ENCODE measurements around the gene OR4D1.
A peak's percentile ranks its signal among the peaks of the same experiment; 100 is the strongest.

Gene OR4D1

DNA sequence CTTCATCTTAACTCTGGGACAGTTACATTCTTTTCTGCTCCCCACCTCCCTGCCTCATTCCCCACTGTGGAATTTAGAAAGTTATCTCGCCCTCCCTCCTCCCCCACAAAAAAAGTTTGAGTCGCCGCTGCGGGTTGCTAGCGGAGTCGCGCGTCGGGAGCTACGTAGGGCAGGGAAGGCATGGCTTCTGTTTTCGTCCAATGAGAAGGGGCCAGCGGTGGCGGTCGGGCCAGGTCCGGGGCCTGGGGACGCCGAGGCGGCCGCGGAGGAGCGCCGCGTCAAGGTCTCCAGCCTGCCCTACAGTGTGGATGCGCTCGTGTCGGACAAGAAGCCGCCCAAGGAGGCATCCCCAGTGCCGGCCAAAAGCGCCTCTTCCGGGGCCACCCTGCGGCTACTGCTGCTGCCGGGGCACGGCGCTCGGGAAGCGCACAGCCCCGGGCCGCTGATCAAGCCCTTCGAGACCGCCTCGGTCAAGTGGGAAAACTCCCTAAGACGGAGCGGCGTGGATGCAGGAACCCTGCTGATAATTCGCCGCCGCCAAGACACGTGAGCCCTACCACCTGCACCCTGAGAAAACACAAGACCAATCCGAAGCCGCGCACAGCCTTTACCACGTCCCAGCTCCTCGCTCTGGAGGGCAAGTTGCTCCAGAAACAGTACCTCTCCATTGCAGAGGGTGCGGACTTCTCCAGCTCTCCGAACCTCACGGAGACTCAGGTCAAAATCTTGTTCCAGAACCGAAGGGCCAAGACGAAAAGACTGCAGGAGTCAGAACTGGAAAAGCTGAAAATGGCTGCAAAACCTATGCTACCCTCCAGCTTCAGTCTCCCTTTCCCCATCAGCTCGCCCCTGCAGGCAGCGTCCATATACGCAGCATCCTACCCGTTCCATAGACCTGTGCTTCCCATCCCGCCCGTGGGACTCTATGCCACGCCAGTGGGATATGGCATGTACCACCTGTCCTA is 8.9 kb downstream of the OR4D1 start:
- DNase-seq = peak; percentile 21

DNA sequence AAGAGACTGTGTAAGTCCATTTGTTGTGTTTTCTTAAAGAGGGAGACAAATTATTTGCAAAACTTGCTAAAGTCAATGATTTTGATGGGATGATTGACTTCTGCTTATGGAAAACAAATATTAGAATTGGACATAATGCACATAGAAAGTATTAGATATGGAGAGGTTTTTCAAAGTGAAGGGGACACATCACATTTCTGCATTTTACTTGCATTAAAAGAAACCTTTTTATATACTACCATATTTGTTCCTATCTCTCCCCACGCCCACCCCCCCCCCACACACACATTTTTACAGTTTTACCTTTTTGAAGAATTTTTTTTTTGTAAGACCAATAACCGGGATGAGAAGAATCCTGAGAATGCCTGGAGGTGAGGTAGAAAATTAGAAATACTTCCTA is 10.0 kb downstream of the OR4D1 start:
- DNase-seq = no peak

DNA sequence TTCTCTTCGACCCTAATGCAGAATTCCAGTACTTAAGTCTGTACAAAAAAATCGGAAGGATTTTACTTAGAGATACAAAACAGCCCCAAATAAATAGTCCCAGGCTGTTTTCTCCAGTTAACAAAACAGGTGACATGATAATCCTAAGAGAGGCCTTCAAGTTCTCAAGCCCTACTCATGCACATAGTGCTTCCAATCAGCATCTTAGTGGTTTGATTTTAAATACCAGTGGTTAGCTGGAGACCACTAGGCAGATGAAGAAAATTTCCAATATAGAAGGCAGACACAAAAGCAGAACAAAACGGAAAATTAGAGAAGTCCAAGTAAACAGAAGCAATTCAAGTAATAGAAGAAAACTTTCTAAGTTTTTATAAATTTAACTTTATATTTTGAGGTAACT is 13.4 kb downstream of the OR4D1 start:
- DNase-seq = no peak

DNA sequence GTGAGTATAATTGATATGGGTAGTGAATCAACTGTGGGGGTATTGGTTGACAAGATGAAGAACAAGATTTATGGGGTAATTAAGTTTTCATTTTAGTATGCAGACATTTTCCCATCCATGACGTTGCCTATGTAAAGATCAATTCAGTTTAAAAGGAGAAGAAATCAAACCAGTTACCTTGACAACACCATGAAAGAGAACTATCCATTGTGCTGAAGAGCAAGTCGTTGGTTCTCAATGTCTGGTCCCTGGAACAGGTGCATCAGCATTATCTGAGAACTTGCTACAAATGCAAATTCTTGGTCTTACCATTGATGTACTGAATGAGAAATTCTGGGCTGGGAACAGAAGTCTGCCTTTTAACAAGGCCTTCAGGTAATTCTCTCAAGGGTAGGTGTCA is 17.8 kb downstream of the OR4D1 start:
- peak; percentile 27 for DNase-seq

DNA sequence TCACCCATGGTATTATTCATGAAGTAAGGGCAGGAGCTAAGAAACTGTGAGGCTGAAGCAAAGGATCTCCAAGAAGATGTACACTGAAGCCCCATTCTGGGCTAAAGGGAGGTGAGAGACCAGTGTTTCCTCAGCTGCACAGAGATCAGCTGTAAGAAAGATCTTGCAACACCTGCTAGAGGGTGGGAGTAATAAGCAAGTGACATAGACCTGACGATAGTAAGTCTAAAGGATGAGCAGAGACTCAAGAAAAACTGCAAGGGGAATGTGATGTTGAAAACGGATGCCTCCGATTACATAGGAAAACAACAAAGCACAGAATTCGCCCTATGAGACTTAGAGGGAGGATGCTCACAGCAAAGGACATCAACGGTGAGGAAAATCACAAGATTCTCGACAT is 18.5 kb downstream of the OR4D1 start, which contains the start of gene OR4D2:
OR4D2 (plus strand) TSS at position 301 of the 400 bp plus-strand sequence. CDS start 2,674 bp downstream, outside the sequence.
- DNase-seq = no peak

DNA sequence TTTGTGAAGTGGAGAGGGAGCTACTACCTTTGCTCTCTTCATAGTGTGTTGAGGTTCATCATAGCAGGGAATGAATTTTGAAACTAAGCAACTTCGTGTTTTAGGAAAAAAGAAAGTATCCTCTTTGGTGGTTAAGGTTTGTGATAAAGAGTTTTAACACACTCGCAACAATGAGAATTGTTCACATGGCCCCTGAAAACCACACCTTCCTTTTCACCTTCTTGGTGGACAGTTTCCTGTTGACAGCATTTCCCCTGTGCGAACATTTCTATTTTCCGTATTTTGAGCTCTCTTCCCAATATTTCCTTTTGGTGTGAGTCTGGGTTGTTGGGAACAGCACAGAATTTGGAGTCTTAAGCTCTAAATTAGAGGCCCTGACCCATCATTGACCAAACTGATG is 22.4 kb downstream of the OR4D1 start:
- no peak for DNase-seq

DNA sequence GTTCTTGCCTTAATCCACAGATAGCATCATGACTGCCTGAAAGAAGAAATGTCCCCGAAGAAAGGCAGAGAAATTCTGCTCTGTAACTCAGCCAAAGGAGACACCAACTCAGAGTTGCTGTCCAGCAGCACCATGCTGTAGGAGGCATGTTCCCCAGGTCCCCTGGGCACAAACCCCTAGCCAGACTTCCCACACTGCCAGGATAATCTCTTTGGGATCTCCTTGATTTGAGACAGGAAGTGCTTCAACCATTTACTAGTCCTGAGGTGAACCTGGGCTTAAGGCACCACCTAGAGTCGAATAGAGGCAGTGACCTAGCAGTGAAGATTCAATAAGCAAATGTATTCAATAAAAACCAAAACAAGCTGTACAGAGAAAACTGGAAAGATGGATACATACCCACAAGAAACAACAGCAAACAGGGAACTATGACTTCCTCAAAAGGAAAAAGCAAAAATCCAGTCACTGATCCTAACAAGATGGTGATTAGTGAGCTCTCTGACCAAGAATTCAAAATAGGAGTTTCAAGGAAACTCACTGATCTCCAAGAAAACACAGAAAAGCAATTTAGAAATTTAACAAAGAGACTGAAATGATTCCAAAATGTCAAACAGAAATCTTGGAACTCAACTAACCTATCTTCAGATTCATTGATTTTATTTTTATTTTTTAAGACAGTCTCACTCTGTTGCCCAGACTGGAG is 24.3 kb downstream of the OR4D1 start:
- peak; percentile 41 for DNase-seq

DNA sequence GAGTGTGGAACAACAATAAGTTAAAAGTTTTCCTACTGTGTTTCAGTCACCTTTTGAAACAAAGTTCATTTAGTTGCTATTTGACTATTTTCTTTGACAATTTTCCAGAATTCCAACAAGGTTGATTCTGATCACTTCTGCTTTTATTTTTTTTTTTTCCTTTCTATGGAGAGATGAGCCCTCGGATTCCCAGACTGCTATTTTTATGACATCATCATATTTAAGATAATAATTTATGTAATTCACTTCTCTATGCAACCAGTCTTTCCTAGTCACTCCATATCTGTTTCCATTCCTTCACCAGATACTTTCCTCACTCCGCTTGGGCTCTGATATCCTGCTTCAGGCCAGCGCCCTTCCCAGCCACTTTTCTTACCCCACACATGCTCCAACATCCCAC is 26.7 kb downstream of the OR4D1 start:
- DNase-seq = no peak

DNA sequence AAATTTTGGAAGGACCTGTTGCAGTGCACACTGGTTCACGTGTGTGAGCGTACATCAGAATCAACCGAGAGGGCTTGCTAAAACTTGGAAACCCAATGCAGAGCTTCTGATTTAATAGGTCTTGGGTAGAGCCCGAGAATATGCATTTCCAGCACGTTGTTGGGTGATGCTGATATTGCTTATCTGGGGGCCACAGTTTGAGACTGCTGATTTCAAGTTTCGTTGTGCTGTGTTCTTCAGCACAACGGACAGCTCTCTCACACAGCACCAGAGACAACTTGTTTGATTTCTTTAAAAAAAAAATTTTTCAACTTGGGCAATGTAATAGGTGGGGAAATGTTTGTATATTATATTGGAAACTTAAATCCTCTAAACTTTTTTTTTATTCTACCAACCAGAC is 28.0 kb downstream of the OR4D1 start:
- DNase-seq = no peak

DNA sequence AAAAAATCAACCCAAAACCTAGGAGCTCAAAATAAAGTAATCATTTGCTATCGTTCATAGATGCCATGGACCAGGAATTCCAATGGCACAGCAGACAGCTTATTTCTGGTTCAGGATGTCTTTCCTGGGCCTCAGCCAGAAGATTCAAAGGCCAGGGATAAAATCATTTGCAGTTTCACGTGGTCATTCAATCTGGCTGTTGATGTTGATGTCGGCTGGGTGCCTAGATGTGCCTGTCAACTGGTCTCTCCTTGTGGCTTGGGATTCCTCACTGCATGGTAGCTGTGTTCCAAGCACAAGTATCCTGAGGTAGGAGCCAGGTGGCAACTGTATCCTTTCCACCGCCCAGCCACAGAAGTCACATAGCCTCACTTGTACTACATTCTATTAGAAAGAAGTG is 33.6 kb downstream of the OR4D1 start:
- no peak for DNase-seq

DNA sequence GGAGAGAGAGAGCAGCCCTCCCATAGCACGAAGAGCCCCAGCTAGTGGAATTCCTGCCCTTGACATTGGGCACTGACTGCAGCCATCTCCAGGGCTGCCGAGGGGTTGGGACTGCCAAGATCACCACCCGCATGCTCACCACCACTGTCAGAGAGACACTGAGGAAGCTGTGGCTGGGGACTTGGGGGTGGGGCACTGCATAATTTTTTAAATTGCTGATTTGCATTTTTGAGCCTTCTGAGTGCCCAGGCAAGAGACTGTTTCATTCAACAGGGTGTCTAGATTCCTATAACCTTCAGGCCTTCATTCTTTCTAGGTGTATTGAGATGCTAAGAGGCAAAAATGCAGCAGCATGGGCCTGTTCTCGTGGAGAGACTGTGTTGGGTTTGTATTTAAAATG is 35.3 kb downstream of the OR4D1 start:
- DNase-seq = no peak

DNA sequence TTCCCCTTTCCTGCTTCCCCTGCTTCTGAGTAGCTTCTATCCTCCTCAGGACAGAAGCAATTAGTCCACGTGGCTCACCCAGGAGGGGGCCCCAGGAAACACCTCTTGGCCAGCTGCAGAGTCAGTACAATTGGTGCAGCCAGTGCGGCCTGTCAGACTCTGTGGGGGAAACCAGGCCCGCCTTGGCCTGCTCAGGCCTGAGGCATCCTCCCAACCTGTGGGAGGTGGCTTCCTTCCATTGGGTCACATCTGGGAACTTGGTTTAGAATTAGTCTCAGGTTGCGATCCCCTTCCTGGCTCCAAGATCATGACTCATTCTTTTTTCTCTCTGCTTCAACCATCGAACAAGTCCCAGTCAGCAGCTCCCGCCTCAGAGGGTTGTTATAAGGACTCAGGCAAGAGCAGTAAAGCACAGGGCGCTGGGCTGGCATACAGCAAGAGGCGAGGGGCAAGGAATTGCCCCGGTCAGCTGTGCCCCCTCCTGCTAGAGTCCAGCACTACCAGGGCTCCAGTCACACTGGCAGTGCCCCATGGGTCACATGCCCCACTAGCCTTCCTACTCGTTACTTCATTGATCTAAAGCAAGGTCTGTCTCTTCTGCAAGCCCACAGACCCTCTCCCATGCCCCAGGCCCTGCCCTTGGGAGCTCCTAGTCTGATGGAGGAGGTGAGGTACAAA is 36.3 kb downstream of the OR4D1 start:
- DNase-seq = no peak

DNA sequence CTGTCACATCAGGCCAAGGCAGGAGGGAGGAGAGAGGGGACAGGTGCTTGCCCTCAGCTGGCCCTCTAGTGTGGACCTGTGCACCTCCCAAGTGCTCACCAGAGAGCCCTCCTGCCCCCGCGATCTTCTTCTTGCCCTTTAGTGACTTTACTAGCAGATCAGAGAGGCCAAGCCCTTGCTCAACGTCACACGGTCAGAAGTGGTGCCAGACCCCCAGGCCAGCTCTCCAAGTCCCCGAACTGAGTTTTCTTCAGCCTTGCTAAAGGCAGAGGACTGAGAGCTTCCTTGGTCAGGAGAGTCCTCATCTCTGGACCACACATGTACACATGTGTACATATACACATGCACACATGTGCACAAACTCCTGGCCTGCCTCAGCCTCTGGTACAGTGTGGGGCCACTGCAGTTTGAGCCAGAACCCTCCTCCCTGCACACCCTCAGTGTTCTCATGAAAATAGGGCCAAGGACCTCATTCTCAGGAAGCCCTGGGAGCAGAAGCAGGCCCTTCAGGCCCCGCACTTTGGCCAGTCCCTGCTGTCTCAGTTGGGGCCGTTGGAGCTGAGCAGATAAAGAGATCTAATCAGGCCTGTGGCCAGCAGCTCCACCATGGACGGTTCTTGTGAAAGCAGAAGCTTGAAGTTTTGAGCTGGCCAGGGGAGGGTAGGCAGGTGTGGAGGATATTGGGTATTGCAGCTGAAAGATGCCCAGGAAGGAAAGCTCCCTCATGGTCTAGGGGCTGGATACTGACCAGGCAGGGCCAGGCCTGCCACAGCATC is 37.0 kb downstream of the OR4D1 start:
- no peak for DNase-seq

DNA sequence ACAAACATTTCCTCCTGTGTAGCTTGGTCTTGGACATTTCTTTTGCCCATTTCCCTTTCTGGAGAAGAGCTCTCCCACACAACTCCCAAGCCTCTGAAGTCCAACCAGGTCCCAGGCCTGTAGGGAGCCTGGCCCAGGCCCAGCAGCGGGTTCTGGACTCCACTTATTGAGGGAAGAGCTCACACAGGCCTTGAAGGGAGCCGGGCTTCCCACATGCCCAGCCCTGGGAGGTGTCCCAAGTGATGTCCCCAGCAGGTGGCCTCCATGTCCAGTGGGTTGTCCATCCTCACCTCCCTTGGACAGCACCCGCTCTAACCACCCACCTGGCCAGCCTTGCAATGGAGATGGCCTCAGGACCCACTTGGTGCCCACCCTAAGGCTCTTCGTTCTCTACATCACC is 38.4 kb downstream of the OR4D1 start:
- DNase-seq = no peak

DNA sequence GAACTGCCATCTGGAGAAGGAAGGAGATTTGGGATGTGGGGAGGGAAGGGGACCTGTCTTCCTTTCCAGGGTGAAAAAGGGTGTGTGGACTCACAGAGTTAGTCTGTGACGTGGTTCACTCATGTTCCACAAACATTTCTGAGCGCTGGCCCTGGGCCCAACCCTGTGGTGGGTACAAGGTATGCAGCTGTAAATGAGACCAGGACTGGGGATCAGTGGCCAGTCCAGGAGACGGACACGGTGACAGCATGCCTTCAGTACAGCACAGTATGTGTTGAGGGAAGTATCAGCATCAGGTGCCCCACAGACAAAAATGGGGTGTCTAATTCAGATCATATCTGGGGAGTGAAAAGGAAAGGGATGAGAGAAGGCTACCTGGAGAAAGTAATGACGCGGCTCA is 38.9 kb downstream of the OR4D1 start:
- DNase-seq = no peak

DNA sequence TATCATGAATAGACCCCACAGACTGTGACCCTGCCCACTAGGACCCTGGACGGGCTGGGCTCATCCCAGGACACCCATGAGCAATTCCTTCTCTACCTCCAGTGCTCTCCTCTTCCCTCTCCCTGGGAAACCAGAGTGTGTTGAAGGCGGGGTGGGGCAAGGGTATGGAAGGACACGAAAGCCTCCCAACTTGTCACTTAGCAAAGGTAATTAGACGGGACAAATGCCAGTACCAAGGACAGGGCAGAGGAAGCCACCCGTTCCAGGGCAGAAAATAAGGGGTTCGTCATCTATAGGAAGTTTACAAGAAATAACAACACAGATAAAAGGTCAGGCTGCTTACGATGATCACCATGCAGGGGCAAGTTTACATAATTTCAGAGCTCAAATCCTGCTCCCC is 39.5 kb downstream of the OR4D1 start:
- DNase-seq = no peak

DNA sequence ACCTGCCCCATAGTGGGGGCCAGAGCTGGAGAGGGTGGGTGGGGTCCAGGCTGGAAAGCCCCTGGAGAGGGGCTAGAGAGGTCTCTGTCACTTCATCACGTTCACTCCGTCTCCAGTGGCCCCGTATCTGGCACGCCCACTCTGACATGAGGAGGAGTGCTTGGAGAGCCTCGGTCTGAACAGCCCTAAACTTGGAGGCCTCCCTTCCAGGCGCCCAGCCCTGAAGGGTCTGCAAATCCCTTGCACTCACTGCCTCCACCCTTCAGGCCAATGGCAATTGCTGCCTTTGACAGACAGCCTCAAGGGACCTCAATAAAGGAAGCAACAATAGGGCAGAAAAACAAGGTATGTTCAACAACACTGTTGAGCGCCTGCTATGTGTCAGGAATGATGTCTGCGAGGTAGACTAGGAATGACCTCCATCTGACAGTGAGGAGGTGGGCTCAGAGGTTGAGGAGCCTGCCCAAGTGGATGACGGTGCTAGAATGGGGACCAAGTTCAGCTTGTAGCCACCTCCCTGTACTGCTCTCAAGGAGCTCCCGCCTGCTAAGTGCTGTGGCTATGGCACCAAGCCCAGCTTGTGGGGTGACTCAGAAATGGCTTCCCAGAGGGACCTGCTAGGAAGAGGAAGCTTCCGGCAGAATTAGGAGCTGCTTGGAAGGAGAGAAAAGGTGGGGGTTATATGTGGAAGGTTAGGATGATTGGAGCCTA is 41.4 kb downstream of the OR4D1 start:
- no peak for DNase-seq

DNA sequence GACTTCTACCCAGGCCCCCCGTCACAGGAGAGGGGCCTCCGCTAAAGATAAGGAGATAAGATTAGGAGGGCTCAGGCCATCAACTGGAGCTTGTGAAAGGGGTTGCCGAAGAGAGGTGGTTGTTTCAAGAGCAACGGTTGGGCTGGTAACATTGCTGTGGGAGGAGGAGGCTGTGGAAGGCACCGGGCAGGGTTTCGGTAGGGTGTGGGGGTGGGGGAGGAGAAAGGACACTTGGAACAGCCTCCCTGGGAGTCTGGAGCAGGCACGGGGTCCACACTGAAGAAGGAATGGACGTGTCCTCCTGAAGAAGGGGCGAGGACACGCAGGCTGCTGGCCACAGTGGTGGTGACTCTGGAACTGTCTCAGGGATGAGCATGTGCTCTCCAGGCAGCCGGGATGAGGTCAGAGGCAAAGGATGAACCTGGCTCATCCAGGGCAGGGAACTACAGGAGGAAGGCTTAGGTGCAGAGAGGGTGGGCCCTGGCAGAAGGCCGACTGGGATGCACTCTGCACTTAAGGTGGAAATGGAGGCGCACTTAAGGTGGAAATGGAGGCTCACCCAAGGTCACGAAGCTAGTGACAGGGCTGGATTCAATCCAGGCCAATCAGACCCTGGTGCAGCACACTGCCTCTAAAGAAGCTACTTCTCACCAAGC is 43.2 kb downstream of the OR4D1 start:
- DNase-seq = no peak

DNA sequence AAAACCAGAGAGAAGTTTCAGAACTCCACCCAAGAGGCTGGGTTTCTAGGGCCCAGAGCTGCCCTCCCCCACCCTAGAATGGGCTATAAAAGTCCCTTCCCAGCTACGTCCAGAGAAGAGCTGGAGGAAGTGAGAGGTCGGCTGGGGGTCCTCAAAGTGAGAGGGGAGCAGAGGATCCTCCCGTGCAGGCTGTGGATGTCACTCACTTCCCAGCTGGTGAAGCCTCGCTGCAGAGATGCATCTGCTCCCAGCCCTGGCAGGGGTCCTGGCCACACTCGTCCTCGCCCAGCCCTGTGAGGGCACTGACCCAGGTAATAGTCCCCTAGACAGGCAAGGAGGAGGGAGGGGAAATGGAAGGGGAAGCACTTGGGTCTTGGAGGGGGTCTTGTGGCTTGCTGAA is 44.4 kb downstream of the OR4D1 start, which contains the start of gene EPX:
EPX (plus strand) TSS at position 115 of the 400 bp plus-strand sequence; CDS start at position 236, 121 bp downstream.
- no peak for DNase-seq

DNA sequence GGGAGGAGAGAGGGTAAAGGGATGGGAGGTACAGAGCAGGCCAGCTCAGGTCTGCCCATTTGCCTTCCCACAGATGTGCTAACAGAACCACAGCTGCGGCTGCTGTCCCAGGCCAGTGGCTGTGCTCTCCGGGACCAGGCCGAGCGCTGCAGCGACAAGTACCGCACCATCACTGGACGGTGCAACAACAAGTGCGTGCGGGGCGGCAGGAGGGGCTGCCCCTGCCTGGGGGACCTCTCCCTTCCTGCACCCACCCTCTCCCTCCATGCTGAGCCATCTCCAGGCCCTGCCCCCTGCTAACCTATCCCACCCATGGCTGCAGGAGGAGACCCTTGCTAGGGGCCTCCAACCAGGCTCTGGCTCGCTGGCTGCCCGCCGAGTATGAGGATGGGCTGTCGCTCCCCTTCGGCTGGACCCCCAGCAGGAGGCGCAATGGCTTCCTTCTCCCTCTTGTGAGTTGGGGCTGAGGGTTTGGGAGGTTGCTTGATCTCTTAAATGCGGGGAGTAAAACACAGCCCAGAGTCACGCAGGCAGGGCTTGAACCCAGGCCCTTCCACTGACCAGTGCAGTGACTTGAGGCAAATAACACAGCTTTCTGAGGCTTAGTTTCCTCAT is 45.6 kb downstream of the OR4D1 start:
- no peak for DNase-seq
